HUDEP-2 (cell line): ENCODE measurements around the gene GNAS.

Experiments
- DNase-seq, 76 experiments: peaks; one replicate each; lab custom pipeline; 2025; ENCODE audit not compliant: unreplicated experiment in 76 of 76; lab: John Stamatoyannopoulos, UW

The GNAS gene

GRCh38 chr20:58851969-58852458 is 502 bp upstream of the GNAS start:
- DNase-seq = peak in 1 of 76 experiments; percentile 11

GRCh38 chr20:58853466-58853865 is 950 bp downstream of the GNAS start:
- DNase-seq = no peak

- no peak for DNase-seq
These were observed 1.6 kb downstream of the GNAS start for GRCh38 chr20:58853976-58854637.

DNA sequence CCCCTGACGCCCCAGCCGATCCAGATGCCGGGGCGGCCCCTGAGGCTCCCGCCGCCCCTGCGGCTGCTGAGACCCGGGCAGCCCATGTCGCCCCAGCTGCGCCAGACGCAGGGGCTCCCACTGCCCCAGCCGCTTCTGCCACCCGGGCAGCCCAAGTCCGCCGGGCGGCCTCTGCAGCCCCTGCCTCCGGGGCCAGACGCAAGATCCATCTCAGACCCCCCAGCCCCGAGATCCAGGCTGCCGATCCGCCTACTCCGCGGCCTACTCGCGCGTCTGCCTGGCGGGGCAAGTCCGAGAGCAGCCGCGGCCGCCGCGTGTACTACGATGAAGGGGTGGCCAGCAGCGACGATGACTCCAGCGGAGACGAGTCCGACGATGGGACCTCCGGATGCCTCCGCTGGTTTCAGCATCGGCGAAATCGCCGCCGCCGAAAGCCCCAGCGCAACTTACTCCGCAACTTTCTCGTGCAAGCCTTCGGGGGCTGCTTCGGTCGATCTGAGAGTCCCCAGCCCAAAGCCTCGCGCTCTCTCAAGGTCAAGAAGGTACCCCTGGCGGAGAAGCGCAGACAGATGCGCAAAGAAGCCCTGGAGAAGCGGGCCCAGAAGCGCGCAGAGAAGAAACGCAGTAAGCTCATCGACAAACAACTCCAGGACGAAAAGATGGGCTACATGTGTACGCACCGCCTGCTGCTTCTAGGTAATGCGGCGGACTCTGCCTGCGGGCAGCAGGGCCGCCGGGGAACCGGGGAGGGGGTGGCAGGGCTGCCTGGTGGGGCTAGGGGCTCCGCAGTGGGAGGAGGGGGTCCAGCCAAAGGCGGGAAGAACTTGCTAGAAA is 2.3 kb downstream of the GNAS start:
- no peak for DNase-seq

GRCh38 chr20:58855506-58856389 is 3.2 kb downstream of the GNAS start:
- no peak for DNase-seq

DNA sequence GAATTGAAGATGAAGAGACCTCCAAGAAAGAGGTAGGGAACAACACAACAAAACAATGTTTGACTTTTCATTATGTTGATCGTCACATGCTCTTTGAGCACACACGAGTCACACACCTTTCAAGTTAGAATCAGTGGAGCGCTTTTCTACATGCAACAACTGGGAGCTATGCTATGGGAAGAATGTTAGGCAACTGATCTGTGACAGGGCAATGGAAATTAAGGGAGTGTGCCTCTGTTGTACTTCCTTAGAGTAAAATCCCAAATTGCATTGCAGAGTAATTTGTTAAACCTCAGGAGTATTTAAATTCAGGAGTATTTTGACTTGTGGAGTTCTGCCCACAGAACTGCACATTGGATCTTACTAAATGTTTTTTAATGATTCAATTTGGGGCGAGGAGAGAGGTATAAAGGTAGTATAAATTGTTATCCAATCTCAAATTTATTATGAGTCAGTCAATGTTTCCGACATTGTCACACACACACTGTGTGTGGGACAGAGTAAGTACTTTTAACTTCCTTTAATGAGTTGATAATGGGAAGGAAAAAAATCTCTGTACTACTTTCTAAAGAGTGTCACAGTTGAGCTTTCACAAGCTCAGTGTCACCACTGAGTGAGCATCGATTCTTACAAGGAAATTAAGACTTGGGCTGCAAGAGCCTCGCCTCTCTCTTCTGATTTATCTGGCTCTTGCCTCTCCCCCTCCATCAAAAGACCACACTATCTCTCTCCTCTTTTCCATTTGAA is 10.7 kb downstream of the GNAS start:
- DNase-seq = no peak

DNA sequence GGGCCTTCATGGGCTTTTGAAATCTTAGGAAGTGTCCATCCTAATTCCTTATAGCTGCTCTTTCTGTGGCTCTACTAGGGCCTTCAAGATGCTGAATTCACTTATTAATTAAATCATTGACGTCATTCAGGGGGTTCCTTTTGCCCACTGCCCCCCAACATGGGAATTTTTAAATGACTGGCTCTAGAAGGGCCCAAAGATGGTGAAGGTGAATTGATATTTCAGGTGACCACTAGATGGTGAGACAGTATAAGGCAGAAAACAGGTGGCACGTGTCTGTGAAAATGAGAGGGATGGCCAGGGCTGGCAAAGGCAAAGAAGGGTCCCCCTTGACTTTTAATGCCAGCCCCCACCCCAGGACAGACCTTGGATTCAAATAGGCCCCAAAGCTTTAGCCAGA is 11.8 kb downstream of the GNAS start:
- DNase-seq = no peak

DNA sequence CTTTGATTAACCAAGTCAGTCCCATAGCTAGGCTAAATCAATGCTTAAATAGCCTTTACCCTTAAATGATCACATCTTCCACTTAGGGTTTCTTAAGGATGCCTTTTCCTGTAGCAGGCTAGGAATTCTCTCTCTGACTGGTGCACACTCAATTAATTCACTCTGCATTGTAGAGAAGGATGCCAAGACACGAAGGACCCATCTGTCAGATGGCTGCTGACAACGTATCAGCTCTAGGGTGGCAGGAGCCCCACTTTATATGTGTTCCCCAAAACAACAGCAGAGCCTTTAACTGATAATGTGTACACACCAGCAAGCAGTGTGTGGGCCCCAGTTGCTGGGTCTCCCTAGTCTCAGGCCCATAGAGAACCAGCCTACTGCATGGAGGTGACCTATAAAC is 13.3 kb downstream of the GNAS start:
- DNase-seq = no peak

- no peak for DNase-seq
These were observed 14.7 kb downstream of the GNAS start for GRCh38 chr20:58867211-58867610.

DNA sequence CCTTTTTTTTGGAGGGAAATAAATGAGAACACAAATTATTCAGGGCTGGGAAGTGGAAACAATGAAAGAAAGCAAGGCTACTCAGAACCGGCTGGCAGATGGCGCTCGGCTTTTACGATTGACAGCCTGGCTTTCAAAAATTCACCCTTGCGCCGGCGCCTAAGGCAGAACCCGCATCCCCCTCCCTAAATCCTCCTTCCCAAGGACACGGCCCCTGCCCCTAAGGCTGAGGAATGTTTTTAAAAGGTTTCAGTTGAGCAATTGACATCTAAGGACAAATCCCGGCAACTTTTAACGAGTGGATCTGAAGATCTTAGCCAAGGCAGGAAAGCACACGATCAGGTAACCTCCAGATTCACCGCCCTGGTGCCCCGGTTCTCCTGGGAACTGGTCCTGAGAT is 16.3 kb downstream of the GNAS start:
- DNase-seq = no peak

DNA sequence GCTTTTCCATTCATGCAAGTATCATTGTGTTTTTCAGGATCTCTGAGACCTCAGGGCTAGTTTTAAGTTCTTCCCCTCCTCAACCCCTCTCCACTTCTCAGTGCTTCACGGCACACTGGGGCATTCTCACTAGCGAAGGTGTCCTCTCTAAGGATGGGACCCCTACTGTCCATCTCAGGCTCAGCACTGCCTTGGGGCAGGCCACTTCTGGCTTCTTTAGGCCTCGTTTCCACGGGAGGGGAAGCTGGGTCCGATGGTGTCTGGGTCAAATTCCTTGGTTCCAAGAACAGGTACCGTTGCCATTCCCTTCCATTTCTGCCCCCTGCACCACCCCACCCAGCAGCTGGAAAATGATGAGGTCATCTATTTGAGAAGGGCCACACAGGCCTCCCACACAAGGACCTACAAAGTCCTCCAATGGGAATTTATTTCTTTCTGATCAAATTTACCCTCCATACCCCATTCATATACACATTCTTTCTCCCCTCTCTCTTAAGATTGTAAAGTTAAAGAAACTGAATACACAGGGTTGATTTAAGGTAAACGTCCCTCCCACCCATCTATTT is 17.2 kb downstream of the GNAS start:
- no peak for DNase-seq

DNA sequence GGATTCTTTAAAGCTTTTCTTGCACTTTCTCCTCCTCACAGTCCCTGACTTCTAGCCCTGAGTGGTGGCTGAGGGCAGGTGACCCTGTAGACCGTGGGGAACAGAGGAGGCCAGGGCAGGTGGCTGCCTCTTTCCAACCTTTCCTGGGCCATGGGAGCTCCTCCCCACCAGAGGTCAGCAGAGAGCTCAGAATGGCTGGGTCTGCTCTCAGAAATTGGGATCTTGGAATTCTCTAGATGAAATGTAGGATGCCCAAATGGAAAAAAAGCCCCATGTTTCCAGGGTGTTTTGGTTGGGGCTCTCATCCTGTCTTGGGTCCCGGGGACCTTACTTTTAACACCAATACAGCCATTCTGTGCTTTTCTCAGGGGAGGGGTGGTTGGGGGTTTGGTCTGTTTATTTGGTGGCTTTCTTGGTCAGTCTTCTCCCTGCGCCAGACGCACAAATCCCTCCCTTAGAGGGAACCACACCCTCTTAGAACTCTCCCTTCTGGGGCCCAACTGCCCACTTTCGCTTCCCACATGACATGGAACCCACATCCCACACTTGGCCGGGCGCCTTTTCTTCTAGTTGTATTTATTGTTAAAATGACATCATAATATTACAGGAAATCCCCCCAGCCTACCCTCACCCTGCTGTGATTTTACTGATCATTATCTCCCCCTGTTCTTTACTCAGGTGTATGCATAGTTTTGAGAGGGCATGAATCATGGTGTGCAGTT is 17.9 kb downstream of the GNAS start:
- DNase-seq = peak in 29 of 76 experiments; percentile 4 to 39 (median 16)

DNA sequence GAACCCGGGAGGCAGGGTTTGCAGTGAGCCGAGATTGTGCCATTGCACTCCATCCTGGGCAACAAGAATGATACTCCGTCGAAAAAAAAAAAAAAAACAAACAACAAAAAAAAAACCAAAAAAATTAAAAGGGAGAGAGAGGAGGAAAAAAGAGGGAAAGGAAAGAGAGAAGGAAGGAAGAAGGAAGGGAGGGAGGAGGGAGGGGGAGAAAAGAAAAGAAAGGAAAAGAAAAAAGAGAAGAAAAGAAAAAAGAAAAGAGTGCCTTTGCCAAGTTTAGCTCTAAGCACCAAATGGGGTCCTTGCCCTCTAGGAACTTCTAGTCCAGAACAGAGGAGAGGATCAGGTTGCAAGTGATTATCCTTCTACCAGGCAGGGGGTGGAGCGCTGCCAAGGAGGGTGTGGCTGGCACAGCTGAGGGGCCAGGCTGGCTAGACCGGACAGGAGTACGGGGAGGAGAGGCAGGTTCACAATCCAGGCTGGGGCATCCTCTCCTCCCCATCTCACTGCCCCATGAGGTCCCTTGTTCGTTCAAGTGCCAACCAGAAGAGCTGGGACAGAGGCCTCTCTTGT is 19.1 kb downstream of the GNAS start:
- DNase-seq = peak in 5 of 76 experiments; percentile 2 to 26 (median 21)

- DNase-seq = no peak
These were observed 22.0 kb downstream of the GNAS start for GRCh38 chr20:58874469-58874868.

DNA sequence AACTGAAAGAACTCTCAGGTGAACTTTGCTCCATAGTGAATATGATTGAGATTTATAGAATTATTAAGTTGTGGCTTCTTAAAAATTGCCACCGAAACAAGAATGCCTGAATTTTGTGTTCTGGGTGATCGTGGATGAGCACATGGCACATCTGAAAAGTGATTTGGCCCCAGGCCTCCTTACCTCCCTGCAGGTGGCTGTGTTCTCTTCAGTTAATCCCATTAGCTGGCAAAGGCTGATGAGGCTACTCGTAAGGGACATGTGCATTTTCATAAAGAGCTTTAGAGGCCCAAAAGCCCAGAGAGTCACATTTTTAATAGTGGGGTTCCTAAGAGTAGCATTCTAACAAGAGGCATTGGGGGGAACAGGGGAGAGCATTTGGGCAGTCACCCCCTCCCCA is 22.6 kb downstream of the GNAS start:
- no peak for DNase-seq

GRCh38 chr20:58875541-58876134 is 23.1 kb downstream of the GNAS start:
- no peak for DNase-seq

DNA sequence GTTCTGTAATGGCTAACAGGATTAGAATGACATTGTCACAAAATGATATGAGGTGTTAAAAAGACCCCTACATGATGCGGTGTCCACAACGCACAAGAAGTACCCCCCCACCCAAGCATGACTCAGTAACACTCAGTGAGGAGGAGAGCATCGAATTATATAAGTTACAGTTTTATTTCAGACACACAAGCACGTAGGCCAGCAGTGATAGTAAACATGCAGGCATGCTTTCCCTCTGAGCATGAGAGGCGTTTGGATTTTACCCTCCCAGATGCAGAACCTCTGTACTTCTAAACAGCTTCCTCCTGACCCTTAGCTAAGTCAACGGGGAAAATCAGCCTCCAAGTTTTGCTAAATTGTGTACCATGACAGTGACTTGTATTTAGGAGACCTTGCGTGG is 23.9 kb downstream of the GNAS start:
- no peak for DNase-seq

DNA sequence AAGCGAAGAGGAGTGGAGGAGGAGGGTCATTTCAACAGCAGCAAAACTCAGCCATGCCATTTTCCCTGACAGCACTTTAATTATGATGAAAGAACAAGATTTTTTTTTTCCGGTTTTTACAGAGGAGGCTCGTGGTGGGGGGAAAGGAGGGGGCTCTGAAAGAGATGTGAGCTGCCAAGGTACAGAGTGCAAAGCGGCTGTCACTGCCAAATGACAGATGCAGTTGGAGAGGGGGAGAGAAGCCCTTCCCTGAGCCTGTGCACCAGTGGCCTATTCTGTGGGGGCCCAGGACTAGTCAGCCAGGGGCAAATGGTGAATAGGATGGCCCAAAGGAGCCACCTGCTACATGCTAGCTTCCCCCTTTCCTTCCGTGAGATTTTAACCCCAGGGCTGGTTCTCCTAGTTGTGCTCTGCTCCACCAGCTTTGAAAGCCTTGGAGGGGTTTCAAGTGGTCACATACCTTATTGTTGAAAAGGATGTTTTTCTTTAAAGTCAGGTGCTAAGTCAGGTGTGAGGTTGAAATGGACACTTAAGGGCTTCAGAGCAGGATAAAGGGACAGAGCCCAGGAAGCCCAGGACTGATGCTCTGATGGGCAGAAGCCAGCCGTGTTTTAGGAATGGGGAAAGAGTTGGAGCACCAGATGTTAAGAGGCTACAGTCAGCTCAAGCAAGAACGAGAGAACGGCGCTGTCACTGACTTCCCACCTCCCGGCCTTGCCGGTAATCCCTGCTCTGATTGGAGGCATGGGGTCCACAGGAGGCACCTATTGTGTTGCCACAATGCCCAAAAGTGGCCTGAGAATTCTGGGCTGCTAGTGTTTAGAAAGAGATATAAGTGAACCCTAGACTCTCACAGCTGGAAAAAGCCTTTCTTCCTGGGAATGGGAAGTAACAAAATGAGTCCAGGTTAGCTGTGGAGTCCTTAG is 24.8 kb downstream of the GNAS start:
- DNase-seq = no peak
